C4-2B (cell line): ENCODE results near the gene WNK4.

Experiments
- ZFX ChIP-seq: fragments of 450-650 bp; IDR thresholded peaks from 2 replicates; pipeline ENCODE4 v1.6.1; 2017
- TF ChIP-seq, protein P1 (sequence below): fragments of 450-650 bp; conservative IDR thresholded peaks from 2 replicates; pipeline ENCODE4 v1.5.1; 2017; ENCODE audit warnings: mild to moderate bottlenecking

DNA sequence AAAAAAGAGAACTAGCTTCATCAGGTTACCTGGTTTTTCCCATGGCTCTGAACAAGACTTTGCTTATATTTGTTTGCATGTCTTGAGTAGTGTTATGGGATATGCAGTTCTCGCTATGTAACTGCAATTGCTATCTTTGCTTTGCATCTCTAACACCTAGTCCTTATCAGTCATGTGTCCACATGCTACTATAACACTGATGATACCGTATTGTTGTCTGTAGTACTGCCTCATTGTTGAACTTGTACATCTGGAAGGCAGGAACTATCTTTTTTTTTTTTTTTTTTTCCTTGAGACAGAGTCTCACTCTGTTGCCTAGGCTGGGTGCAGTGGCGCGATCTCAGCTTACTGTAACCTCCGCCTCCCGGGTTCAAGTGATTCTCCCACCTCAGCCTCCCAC, 55.3 kb downstream of the WNK4 start:
- TF ChIP-seq, protein P1, sequence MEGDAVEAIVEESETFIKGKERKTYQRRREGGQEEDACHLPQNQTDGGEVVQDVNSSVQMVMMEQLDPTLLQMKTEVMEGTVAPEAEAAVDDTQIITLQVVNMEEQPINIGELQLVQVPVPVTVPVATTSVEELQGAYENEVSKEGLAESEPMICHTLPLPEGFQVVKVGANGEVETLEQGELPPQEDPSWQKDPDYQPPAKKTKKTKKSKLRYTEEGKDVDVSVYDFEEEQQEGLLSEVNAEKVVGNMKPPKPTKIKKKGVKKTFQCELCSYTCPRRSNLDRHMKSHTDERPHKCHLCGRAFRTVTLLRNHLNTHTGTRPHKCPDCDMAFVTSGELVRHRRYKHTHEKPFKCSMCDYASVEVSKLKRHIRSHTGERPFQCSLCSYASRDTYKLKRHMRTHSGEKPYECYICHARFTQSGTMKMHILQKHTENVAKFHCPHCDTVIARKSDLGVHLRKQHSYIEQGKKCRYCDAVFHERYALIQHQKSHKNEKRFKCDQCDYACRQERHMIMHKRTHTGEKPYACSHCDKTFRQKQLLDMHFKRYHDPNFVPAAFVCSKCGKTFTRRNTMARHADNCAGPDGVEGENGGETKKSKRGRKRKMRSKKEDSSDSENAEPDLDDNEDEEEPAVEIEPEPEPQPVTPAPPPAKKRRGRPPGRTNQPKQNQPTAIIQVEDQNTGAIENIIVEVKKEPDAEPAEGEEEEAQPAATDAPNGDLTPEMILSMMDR: no peak
- no peak for TF ChIP-seq ZFX
